Kidney (tissue), 14 donors: ENCODE results near the gene PPP1R2B. TPM values are rescaled to one million over a fixed set of nuclear protein-coding genes. Genes with fewer than 3 reads are reported as not detected.

Source experiments
- DNase-seq, 5 donors: peaks; one replicate each; pipeline ENCODE4 v3.0.0-alpha.2; 2013 to 2020
- FAIRE-seq: peaks from 2 replicates; lab custom pipeline; 2012; peaks lifted over from hg19 to GRCh38; lab: Jason Lieb, UNC
- H3K27ac ChIP-seq, 2 donors: one replicate each; pipeline ENCODE4 v1.7.0; 2013; ENCODE audit warnings: low read depth in 2 of 2, low read length in 2 of 2, inconsistent platforms in 1 of 2
- H3K27me3 ChIP-seq: one replicate; pipeline ENCODE4 v1.7.1; 2013; ENCODE audit warnings: low read length, inconsistent platforms; ENCODE audit not compliant: control insufficient read depth, insufficient read depth
- H3K36me3 ChIP-seq, 3 donors: one replicate each; pipeline versions ENCODE4 v1.7.0 to v1.7.1; 2013; ENCODE audit warnings: low read length in 3 of 3, control low read depth in 1 of 3, inconsistent platforms in 1 of 3; ENCODE audit not compliant: insufficient read depth in 3 of 3, control insufficient read depth in 2 of 3
- H3K4me1 ChIP-seq, 3 donors: one replicate each; pipeline versions ENCODE4 v1.7.0 to v1.7.1; 2013; ENCODE audit warnings: low read length in 3 of 3, inconsistent platforms in 1 of 3, low read depth in 1 of 3; ENCODE audit not compliant: control insufficient read depth in 2 of 3, insufficient read depth in 2 of 3
- H3K4me3 ChIP-seq, 3 donors: one replicate each; pipeline versions ENCODE4 v1.7.0 to v1.8.1; 2013; ENCODE audit warnings: low read length in 3 of 3, control low read depth in 1 of 3, inconsistent platforms in 1 of 3
- H3K9ac ChIP-seq, 3 donors: one replicate each; pipeline versions ENCODE4 v1.7.0 to v1.7.1; 2013; ENCODE audit warnings: low read length in 3 of 3, control low read depth in 1 of 3, inconsistent platforms in 1 of 3
- H3K9me3 ChIP-seq, 3 donors: one replicate each; pipeline versions ENCODE4 v1.7.0 to v1.7.1; 2013; ENCODE audit warnings: low read length in 3 of 3, control low read depth in 1 of 3, inconsistent platforms in 1 of 3; ENCODE audit not compliant: control insufficient read depth in 2 of 3, insufficient read depth in 1 of 3
- CTCF ChIP-seq: IDR thresholded peaks from 3 replicates; pipeline ENCODE4 v1.5.1; 2012; ENCODE audit warnings: mild to moderate bottlenecking, moderate library complexity, borderline replicate concordance; ENCODE audit not compliant: insufficient read depth; ENCODE audit errors: extremely low read depth
- intact Hi-C: fragments of 100-400 bp; cut with DNase I; formaldehyde crosslinking; loops from one replicate; pipeline ENCODE4 v1.11.1; 2022
- polyA plus RNA-seq: library from polyadenylated mRNA; stranded (reverse); fragments of 350-450 nt; fragmentation: Illumina TruSeq; extraction: RNeasy Lipid Tissue Mini Kit (QIAGEN cat#74804); gene quantifications from one replicate; pipeline ENCODE4 v1.2.3, GENCODE V29; 2014; ENCODE audit warnings: low read depth, low replicate concordance; ENCODE audit not compliant: insufficient read depth
- total RNA-seq: library from RNA; stranded (reverse); fragmentation: NEBNext Ultra II Directional; extraction: Animal tissue kit (Norgen Biotek cat#: 25700); gene quantifications from one replicate; pipeline ENCODE4 v1.2.1, GENCODE V29; 2021
- donor health status: control.
- donor health status: control.
- donor health status: control.
- donor health status: control.
- donor health status: control.
- donor health status: DM: yes; HTN: yes; CAD: no.
- donor health status: Normal renal cell carcinoma (clear cell type).

The PPP1R2B gene
- total and polyA plus RNA-seq, 2 donors from 2014 or later: not detected

GRCh38 chr5:156835905-156836304 lies 14.2 kb upstream of the PPP1R2B start:
- H3K27me3 ChIP-seq: no peaks in the 10 kb centered on the region
- FAIRE-seq: no peak
- intact Hi-C loops: no loop called here

GRCh38 chr5:156836846-156837245 lies 13.2 kb upstream of the PPP1R2B start:
- Histone ChIP-seq H3K27ac (no peak overlapping the region), H3K4me3 (no peak overlapping the region), H3K9me3 (no peaks in the 10 kb centered on the region), H3K27me3 (no peaks in the 10 kb centered on the region), H3K4me1 (no peaks in the 10 kb centered on the region), H3K36me3 (no peaks in the 10 kb centered on the region), H3K9ac (no peak overlapping the region)
- TF ChIP-seq CTCF: no peak
- FAIRE-seq: no peak
- intact Hi-C loops: no loop called here
- DNase-seq: no peak

More at GRCh38 chr5:156835905-156836304, 14.2 kb upstream of the PPP1R2B start:
- H3K4me3 ChIP-seq: no peak overlapping the region
- no peak overlapping the region for H3K9ac ChIP-seq
- no peak for DNase-seq
- H3K36me3 ChIP-seq: no peaks in the 10 kb centered on the region
- H3K27ac ChIP-seq: no peak overlapping the region
- TF ChIP-seq CTCF: no peak
- H3K9me3 ChIP-seq: no peaks in the 10 kb centered on the region
- H3K4me1 ChIP-seq: no peaks in the 10 kb centered on the region

GRCh38 chr5:156838961-156839360 lies 11.1 kb upstream of the PPP1R2B start:
- FAIRE-seq: no peak

More at GRCh38 chr5:156838961-156839360, 11.1 kb upstream of the PPP1R2B start:
- no peak overlapping the region for H3K9ac ChIP-seq
- no peaks in the 10 kb centered on the region for H3K27me3 ChIP-seq
- no peaks in the 10 kb centered on the region for H3K4me1 ChIP-seq
- intact Hi-C loops: no loop called here
- no peak overlapping the region for H3K27ac ChIP-seq
- DNase-seq: no peak
- no peaks in the 10 kb centered on the region for H3K36me3 ChIP-seq
- TF ChIP-seq CTCF: no peak
- H3K4me3 ChIP-seq: no peak overlapping the region
- H3K9me3 ChIP-seq: no peaks in the 10 kb centered on the region
